ENCODE results near the gene AGMO.

Gene AGMO

GRCh38 chr7:15376600-15376999 is 185.2 kb downstream of the AGMO start:
- no peak for DNase-seq (ENCODE audit: low read depth)
- no peak overlapping the region for H3K4me3 ChIP-seq (ENCODE audit: low read depth, low read length)
- TF ChIP-seq MYC (IDR thresholded peaks at IDR 0.05; ENCODE audit: low read depth, low read length) (no peak), POLR2A (IDR thresholded peaks at IDR 0.05; ENCODE audit: extremely low read depth, insufficient read length) (no peak), CTCF (IDR thresholded peaks at IDR 0.05; ENCODE audit: low read depth, low read length) (no peak)
- TF ChIP-seq, protein P1, sequence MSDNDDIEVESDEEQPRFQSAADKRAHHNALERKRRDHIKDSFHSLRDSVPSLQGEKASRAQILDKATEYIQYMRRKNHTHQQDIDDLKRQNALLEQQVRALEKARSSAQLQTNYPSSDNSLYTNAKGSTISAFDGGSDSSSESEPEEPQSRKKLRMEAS (IDR thresholded peaks at IDR 0.05; ENCODE audit: low read depth, low read length) = no peak

GRCh38 chr7:15370441-15370840 is 191.4 kb downstream of the AGMO start:
- no peak for TF ChIP-seq POLR2A (IDR thresholded peaks at IDR 0.05; ENCODE audit: extremely low read depth, insufficient read length)
- DNase-seq (ENCODE audit: low read depth) = no peak

GRCh38 chr7:15368653-15369052 is 193.2 kb downstream of the AGMO start:
- DNase-seq (ENCODE audit: low read depth) = no peak
- no peak overlapping the region for H3K4me3 ChIP-seq (ENCODE audit: low read depth, low read length)
- TF ChIP-seq CTCF (IDR thresholded peaks at IDR 0.05; ENCODE audit: low read depth, low read length) (no peak), MYC (IDR thresholded peaks at IDR 0.05; ENCODE audit: low read depth, low read length) (no peak), POLR2A (IDR thresholded peaks at IDR 0.05; ENCODE audit: extremely low read depth, insufficient read length) (no peak)
- TF ChIP-seq, protein P1 (IDR thresholded peaks at IDR 0.05; ENCODE audit: low read depth, low read length) = no peak

More at GRCh38 chr7:15370441-15370840, 191.4 kb downstream of the AGMO start:
- H3K4me3 ChIP-seq (ENCODE audit: low read depth, low read length) = no peak overlapping the region

- H3K4me3 ChIP-seq (ENCODE audit: low read depth, low read length) = no peak overlapping the region
- TF ChIP-seq, protein P1 (IDR thresholded peaks at IDR 0.05; ENCODE audit: low read depth, low read length) = no peak
- TF ChIP-seq MYC (IDR thresholded peaks at IDR 0.05; ENCODE audit: low read depth, low read length) (no peak), POLR2A (IDR thresholded peaks at IDR 0.05; ENCODE audit: extremely low read depth, insufficient read length) (no peak), CTCF (IDR thresholded peaks at IDR 0.05; ENCODE audit: low read depth, low read length) (no peak)
These were observed 193.9 kb downstream of the AGMO start for GRCh38 chr7:15367897-15368296.

DNA sequence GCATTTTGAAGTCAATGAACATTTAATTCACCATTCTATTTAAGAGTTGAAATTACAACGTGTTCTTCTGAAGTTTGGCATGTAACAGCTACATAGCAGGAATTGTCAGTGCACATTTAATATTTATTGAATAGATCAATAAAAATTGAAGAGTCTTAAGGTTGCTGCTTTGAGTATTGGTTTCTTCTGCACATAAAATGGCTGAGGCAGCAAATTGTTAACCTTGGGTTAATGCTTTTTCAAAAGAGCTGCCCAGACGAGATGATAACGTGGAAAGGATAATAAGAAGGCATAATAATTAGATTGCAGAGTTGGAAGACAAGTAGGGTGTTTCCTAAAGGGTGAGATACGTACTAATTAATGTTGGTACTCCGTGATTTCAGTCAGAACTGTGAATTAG is 203.7 kb downstream of the AGMO start:
- H3K4me3 ChIP-seq (ENCODE audit: low read depth, low read length) = no peak overlapping the region
- DNase-seq (ENCODE audit: low read depth) = no peak
- TF ChIP-seq, protein P1 (IDR thresholded peaks at IDR 0.05; ENCODE audit: low read depth, low read length) = no peak
- TF ChIP-seq MYC (IDR thresholded peaks at IDR 0.05; ENCODE audit: low read depth, low read length) (no peak), POLR2A (IDR thresholded peaks at IDR 0.05; ENCODE audit: extremely low read depth, insufficient read length) (no peak), CTCF (IDR thresholded peaks at IDR 0.05; ENCODE audit: low read depth, low read length) (no peak)

More at GRCh38 chr7:15367897-15368296, 193.9 kb downstream of the AGMO start:
- DNase-seq (ENCODE audit: low read depth) = no peak

- TF ChIP-seq POLR2A (IDR thresholded peaks at IDR 0.05; ENCODE audit: extremely low read depth, insufficient read length) = no peak
- no peak for TF ChIP-seq MYC (IDR thresholded peaks at IDR 0.05; ENCODE audit: low read depth, low read length)
- TF ChIP-seq, protein P1 (IDR thresholded peaks at IDR 0.05; ENCODE audit: low read depth, low read length) = no peak
- no peak for TF ChIP-seq CTCF (IDR thresholded peaks at IDR 0.05; ENCODE audit: low read depth, low read length)
- H3K4me3 ChIP-seq (ENCODE audit: low read depth, low read length) = no peak overlapping the region
- no peak for DNase-seq (ENCODE audit: low read depth)
These were observed 209.2 kb downstream of the AGMO start for GRCh38 chr7:15352421-15353206.
